HG02885 (cell line): ENCODE data around the gene CTSZ.
A peak's percentile ranks its signal among the peaks of the same experiment; 100 is the strongest.

Experiments
- ATAC-seq: cut with Tn5 transposase; IDR thresholded peaks from one replicate; pipeline ENCODE4 v1.9.1; 2021; ENCODE audit warnings: mild to moderate bottlenecking; ENCODE audit not compliant: unreplicated experiment, poor library complexity

The CTSZ gene

DNA sequence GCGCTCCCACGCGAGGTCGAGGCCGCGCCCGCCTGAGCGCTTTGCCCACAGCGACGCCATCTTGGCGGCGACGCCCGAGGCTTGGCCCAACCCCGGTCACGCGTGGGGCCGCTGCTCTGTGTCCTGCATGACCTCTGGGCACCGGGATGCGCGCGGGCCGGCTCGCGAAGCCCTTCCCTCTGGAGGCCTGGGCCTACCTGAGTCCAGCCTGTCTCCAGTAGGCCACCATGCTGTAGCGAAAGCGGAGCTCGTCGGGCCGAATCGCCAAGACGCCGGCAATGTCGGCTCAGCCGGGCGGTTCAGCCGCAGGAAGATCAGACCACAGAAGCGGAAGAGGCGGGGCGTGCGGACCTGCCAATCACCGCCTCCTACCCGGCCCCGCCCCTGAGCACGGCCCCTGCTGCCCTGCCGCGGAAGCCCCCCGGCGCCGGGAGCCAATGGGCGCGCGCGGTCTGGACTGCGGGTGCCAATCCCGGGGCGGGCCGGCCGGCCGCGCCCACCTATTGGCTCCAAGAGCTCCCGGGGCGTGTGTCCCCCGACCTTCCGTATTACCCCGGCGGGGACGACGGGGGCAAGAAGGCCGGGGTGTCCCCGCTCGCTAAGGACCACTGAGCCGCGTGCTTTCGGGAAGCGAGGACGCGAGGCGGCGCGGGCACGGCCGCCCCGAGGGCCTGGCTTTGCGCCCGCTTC, 25.1 kb upstream of the CTSZ start, which contains the start of gene ATP5F1E:
ATP5F1E (minus strand) TSS at position 313 of the 690 bp plus-strand sequence; CDS start at position 229, 84 bp downstream.
- peak; percentile 95 for ATAC-seq

- no peak for ATAC-seq
Measured at GRCh38 chr20:59031564-59032022, 24.5 kb upstream of the CTSZ start.

DNA sequence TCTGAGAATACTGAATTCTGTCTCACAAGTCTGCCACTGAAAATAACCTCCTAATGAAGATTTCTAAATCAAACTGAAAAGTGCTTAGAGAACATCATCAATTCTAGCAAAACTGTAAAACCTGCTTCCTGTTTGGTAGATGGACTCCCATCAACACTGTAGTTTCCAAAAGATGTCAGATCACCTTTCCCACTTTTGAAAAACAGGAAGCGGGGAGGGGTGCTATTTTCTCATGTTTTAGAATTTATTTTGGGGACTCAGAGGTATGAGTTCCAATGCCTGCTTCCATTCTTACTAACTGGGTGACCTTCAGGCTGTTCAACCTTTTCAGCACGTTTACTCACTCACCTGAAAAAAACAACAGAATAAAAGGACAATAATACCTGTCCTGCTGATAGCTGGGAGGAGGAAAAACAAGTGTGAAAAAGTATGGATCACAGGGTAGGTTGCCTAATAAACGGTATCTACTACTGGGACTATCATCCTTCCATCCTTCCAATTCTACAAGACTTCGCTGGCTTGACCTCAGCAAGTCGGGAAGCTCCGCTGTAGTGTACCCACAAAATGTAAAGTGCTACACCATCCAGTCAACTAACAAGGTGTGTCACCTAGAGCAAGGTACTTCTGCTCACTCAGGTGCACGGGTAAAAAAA, 24.0 kb upstream of the CTSZ start:
- no peak for ATAC-seq

DNA sequence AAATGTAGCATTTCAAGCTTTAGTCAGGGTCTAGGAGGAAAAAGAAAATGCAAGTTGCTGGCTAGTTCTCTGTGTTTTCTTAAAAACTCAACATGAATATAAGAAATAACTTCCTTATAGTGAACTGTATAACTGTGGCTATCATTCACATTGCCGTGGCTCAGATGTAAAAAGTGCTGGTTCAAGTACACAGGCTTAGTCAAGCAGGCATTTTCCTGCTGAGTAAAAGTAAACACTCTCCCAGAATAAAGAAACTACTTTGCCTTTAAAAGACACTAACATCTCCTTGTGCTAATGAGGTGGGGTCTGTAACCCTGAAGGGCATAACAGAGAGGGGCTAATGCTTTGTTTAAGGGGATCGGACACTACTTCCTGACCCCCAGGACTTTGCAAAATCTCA, 21.8 kb upstream of the CTSZ start:
- ATAC-seq: no peak

DNA sequence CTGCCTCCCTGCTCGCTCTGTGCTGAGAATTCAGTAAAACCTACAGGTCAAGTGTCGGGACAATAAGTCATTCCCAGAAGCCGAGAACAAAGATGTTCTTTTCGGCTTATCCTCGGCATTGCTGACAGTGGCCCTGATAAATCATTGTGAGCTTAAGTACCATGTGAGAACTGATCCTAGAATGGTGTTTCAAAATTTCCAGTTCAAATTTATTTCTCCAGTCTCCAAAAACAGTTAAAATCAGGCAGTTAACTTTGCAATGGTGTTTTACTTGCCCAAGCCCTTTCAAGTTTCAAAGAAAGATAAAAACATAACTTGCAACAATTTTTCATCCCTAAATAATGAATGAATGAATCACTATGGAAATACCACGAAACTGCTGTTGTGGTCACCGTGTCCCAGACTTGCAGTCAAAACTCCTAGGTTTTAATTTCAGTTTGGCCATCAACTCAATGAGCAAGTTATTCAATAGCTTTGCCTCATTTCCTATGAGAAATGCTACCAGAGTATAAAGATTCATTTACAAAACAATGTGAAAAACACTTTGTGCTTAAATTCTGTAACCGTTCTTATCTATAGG, 20.8 kb upstream of the CTSZ start:
- no peak for ATAC-seq

DNA sequence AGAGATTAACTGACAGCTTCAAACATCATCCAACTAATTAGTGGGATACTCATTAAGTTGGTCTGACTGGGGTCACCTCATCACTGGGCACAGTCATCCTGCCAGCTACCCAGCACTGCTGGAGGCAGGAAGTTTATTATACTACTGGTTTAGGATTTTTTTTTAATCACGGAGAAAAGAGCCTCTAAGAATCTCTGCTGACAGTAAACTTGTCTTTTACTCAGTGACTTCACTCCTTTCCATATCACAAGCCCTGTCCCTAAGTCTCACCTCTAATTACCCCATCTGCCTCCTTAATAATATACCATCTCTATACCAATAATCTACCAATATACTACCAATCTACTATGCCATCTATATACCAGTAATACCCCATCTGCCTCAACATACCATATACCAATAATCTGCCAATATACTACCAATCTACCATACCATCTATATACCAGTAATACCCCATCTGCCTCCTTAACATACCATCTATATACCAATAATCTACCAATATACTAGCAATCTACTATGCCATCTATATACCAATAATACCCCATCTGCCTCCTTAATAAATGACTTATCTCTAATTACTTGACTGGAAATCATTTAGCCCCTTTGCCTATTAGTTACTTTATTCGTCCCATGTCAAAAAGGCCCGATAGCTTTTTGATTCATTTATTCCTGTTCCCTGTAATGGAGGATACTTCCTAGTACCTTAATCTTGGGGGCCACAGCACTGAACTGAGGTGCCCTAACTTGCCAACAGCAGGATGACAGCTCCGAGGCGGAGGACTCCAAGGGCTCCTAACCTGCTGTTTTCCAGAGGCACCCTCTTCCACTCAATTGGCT, 20.1 kb upstream of the CTSZ start:
- ATAC-seq: no peak

GRCh38 chr20:59025511-59025910, 18.5 kb upstream of the CTSZ start:
- no peak for ATAC-seq

GRCh38 chr20:59025086-59025485, 18.0 kb upstream of the CTSZ start:
- no peak for ATAC-seq

- no peak for ATAC-seq
Measured at GRCh38 chr20:59024111-59024530, 17.1 kb upstream of the CTSZ start.

DNA sequence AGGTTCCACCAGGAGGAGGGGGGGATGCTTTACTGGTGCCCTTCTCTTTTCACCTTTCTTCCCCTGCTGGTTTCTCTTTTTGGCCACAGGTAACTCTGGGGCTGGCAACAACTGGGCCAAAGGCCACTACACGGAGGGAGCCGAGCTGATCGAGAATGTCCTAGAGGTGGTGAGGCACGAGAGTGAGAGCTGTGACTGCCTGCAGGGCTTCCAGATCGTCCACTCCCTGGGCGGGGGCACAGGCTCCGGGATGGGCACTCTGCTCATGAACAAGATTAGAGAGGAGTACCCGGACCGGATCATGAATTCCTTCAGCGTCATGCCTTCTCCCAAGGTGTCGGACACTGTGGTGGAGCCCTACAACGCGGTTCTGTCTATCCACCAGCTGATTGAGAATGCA, 16.6 kb upstream of the CTSZ start:
- no peak for ATAC-seq

- no peak for ATAC-seq
Measured at GRCh38 chr20:59022754-59023153, 15.7 kb upstream of the CTSZ start.

DNA sequence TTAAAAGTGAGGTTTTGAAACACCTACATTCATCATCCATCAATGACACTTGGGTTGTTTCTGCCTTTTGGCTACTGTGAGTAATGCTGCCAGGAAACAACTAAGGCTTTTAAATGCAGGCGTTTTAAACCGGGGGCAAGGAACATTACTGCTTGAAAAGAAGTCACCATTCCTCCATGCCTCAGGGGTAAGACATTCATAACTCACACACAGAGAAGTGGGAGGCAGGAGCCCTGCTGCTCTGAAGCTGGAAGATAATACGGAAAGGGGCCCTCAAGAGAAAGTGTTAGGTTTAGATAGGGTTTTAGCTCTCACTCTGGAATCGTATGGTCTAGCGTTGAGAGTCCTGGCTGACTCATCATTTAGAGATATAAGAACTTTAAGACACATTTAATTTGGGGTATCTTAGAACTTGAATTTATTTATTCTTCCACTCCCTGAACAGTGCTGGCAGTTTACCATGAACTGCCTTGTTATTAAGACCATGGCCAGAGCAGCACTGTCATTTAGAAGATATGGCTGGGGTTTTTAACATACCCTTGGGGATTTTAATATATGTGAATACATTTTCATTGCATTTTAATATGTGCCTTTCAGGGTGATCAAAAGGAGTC, 14.0 kb upstream of the CTSZ start:
- ATAC-seq: no peak

DNA sequence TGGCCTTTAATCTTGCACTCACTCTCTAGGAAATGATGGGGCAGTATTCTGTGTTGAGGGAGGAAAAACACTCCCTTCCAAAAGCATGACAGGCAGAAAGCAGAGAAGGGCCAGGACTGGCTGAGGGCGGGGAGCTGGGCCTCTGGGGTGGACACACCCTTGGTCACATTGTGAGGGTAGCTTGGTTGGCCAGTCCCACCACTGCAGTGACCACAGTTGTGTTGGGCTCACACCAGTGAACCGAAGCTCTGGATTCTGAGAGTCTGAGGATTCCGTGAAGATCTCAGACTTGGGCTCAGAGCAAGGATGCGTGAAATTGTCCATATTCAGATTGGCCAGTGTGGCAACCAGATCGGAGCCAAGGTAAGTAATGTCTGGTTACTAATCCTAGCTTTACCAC, 12.2 kb upstream of the CTSZ start, which contains the start of gene TUBB1:
TUBB1 (plus strand) TSS at position 213 of the 400 bp plus-strand sequence; CDS start at position 307, 94 bp downstream.
- no peak for ATAC-seq

- no peak for ATAC-seq
Measured at GRCh38 chr20:59018817-59019216, 11.8 kb upstream of the CTSZ start.

DNA sequence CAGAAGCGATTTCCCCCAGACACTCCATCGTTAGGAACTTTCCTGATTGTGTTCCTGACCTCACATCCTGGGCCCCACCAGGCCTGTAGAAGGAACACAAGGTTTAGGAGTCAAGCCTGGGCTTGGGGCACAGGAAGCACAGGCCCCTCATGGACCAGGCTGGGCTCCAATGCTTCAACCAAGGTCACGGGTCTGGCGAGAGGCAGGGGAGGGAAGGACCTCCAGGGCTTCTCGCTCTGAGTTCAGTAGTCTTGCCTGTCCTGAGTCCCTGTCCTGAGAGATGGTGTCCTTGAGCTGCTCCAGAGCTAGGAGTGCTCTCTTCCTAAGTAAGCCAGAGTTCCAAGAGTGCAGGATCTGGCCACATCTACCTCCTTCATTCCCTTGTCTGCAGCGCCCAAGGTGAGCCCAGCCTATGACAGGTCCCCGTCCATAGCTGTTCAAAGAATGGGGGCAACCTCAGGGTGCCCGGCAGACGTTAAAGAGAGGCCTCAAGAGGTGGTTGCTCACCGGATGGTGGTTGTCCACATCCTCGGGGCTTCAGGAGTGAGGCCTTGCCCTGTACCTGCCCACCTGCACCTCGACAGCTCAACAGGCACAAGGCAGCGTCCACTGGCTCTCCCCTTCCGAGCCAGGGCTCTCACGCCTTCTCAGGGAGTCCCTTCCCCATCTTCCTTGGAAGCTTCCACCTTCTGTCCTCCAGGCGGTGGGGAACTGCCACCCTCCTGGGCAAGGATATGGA, 10.6 kb upstream of the CTSZ start:
- ATAC-seq: no peak

DNA sequence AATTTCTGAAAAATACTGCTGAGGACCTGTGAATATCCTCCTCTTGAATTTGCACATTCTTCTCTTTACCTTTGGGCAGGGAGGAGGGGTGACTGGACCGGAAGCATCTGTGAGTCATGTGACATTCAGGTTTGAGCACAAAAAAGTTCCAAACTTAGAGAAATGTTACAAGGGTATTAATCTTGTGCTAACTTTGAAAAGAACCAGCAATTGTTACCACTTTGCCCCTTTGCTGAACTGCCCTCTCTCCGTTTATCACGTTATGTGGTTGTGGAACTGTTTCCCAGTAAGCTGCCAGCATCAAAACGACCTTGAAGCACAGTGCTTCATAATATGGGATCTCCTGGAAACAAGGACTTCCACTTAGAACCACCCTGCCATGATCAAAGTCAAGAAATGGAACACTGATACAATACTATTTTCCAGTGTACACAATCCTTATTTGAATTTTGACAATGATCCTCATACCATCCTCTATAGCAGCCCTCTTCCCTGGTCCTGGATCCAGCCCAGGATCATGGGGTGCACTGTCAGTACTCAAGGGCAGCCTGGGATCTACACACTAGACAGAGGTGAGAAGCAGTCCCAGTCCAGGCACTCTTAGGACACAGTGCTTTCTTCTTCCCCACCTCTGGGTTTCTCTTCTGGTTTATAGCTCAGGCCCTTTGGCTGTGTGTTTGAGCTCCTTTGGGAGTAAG, 9.9 kb upstream of the CTSZ start:
- ATAC-seq: no peak

DNA sequence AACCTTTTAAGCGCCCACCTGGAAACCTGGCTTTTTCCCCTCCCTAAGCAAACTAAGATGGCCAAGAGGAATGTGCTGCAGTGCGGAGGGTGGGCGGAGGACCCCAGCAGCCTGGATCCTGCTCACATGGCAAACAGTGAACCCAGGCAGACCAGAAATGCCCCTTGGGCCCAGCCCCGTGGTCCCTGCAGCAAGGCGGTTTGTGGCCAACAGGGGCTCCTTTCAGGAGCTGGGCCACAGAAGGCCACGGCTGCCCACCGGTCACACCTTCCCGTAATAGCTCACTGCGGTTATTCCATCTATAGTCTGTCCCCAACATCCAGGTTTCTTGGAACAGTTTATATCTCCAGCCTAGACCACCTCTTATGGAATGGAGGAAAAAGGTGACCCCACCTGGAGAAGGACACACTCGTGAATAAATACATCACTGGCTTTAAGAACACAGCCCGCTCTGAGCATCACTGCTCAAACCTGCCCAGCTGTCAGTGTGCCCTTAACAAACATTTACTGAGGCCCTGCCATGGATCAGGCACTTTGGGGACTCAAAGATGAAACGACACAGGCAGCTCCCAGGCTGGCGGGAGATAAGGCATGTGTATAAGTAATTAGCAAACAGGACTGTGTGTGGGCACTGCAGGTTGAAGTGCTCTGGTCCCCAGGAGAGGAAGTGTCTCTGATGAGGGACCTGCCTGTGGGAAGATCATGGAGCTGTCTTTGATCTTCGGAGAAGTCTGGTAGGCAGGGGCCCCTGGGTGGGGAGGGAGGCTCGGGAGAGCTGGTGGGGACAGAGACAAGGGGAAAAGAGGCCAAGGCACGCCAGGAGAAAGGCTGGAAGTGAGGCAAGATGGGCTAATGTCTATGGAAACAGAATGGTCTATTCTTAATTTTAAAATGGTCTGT, 9.0 kb upstream of the CTSZ start:
- no peak for ATAC-seq

DNA sequence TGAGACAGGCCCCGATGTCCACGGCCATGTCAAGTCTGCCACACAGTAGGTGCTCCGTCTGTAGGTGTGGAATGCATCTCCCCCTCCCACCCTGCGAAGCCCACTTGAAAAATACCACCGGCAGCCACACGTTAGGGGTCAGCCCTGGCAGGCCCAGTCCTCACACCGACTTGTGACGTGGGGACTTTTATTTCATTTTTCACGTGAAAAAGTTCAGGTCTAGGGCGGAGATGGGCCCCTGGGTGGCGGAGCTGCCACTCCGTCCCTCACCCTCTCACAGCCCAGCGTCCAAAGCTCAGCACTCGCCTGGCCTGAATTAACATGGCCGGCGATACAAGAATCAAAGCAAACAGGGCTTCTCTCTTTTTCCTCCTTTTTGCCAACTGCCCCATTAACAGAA, 8.4 kb upstream of the CTSZ start:
- ATAC-seq: no peak
